LNCaP clone FGC (cell line): ENCODE data around the gene SAA2.

Experiments
- DNase-seq: peaks from one replicate; pipeline ENCODE4 v3.0.0-alpha.2; 2011; ENCODE audit warnings: low read depth
- H3K4me3 ChIP-seq: 2 replicates; pipeline ENCODE4 v1.5.1; 2011; ENCODE audit warnings: mild to moderate bottlenecking, low read depth, low read length, control low read depth
- TF ChIP-seq, protein P1 (sequence below): IDR thresholded peaks from 2 replicates; pipeline ENCODE4 v1.5.1; 2012; ENCODE audit warnings: mild to moderate bottlenecking; ENCODE audit not compliant: control insufficient read depth, insufficient read depth; ENCODE audit errors: extremely low read depth

SAA2 gene

DNA sequence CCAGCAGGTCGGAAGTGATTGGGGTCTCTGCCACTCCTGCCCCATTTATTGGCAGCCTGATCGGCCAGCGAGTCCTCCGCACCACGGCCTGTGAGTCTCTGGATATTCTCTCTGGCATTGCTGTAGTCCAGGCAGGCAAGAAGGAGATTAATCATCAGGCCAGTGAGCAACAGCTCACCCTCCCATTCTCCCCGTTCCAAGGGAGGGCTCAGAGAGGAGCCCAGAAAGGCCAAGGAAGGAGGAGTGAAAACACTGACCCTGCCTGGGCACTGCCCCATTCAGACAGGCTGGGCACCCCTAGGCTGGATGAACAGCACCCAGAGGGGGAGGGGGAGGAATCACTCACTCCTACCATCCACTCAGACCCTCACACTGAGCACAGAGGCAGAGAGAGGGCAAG lies 3.1 kb downstream of the SAA2 start:
- TF ChIP-seq, protein P1, sequence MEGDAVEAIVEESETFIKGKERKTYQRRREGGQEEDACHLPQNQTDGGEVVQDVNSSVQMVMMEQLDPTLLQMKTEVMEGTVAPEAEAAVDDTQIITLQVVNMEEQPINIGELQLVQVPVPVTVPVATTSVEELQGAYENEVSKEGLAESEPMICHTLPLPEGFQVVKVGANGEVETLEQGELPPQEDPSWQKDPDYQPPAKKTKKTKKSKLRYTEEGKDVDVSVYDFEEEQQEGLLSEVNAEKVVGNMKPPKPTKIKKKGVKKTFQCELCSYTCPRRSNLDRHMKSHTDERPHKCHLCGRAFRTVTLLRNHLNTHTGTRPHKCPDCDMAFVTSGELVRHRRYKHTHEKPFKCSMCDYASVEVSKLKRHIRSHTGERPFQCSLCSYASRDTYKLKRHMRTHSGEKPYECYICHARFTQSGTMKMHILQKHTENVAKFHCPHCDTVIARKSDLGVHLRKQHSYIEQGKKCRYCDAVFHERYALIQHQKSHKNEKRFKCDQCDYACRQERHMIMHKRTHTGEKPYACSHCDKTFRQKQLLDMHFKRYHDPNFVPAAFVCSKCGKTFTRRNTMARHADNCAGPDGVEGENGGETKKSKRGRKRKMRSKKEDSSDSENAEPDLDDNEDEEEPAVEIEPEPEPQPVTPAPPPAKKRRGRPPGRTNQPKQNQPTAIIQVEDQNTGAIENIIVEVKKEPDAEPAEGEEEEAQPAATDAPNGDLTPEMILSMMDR: no peak
- H3K4me3 ChIP-seq: no peak overlapping the region
- DNase-seq: no peak

DNA sequence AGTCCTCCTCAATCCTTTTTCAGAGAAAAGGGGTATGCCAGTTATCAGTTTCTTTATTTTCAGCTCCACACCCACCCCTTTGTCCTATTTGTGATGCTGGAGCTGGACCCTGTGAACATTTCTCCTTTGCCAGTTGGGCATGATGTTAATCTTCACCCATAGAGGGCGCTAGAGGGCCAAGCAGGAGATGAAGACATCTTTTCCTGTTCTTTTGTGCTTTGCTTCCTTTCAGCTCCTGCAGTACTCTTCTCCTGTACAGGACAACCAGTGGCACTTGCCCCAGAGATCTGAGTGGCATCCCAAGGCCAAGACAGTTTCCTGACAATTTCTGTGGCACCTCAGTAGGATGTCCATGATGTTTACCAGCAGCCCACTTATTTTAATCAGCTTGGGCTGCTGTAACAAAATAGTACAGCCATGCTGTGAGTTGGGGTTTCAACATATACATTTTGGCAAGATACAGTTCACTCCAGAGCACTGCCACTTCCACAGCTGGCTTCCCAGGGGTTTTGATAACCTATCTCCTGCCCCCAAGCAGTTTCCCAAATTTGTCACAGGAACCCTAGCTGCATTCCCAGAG lies 4.6 kb downstream of the SAA2 start:
- H3K4me3 ChIP-seq: no peak overlapping the region
- DNase-seq: peak; percentile 43
- TF ChIP-seq, protein P1: peak; percentile 73

DNA sequence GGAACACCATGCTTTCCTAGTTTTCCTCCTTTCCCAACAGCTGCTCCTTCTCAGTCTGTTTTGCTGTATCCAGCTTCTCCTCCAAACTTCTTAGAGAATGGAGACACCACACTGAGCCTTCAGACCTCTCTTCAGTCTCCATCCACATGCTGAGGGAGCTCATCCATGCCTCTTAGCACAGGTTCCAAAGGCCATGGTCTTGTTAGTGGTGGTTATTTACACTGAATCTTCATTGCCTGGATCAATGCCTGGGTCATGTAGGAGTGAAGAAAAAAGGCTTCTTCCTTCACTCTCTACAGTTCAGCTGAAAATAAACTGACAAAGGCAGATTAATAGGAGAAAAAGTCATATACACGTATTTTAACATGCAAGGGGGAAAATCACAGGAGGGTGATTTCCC lies 8.8 kb downstream of the SAA2 start:
- TF ChIP-seq, protein P1: no peak
- H3K4me3 ChIP-seq: no peak overlapping the region
- no peak for DNase-seq

DNA sequence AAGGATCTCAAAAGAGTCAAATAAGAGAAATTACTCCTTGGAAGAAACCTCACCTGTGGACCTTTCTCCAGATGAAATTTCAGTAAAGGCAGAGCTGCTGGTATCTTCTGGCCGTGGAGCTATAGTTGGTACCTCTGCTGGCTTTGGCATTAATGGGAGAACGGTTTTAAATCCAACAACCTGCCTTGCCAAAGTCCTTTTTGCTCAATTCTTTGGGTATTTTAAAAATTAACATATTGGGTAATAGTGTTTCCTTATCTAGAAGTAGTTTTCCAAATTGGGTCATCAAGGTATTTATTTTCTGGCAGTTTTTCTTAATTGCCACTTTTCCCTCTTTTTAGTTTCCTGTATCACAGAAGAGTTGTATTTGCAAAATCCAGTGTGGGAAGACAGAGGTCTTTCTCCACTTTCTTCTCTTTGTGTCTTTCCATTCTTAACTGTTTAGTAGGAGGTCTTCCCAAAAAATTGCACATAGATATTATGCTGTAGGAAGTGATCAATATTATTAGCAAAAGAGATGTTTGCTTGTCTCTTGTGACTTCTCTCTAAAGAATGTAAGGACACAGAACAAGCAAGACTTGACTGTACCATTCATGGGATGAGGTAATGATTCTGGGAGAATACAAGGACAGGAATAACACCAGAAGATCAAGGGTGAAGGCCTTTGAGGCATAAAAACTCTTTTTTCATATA lies 11.7 kb downstream of the SAA2 start, which contains the start of gene SAA4:
Gene SAA4, minus strand, starts transcription at position 139 of the 693 bp plus-strand sequence. CDS start 876 bp downstream, outside the sequence.
- no peak for DNase-seq
- TF ChIP-seq, protein P1: no peak
- H3K4me3 ChIP-seq: no peak within 1 kb of the TSS

DNA sequence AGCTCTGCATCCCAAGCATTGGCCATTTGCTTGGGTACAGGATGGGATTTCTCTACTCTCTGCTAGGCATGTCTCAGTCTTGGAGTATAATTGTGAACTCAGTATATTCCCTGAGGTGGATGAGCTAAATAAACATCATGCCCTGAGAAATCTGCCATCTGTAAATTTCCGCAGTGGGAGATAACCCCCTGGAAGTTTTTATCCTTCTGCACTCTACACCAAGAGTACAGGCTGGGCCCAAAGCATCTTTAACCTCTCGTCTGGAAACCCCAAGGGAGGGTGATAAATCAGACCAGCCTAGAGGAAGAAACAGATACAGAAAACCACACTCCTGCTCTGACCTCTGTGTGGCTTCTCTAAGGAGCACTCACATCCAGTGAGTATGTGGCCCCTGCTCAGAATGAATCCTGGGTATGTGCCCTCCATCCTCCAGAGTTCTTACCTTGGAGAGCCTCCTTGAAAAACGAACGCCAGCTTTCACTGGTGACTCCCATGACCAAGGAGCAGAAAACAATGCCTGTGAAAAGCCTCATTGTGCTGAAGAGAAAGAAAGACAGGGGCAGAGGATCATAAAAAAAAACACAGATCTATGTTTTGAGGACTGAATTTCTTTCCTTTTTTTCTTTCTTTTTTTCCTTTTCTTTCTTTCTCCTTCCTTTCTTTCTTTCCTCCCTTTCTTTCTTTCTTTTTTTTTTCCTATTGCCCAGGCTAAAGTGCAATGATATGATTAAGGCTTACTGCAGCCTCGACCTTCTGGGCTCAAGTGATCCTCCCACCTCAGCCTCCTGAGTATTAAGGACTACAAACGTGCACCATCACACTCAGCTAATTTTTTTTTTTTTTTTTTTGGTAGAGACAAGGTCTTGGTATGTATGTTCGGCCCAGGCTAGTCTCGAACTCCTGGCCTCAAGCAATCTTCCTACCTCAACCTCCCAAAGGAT lies 12.8 kb downstream of the SAA2 start:
- DNase-seq: no peak

DNA sequence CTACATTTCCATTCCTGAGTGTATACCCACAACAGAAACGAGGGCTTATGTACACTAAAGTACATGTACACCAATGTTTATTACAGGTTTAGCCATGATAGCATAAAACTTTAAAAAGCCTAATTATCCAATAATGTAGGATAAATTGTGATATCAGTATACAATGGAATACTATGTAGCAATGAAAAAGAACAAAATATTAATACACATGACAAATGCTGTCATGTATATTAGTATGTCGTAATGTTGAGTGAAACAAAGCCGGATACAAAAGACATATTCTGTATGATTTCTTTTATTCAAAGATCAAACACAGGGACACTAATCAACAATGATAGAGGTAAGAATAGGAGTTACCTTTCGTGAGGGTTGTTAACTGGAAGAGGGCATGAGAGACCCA lies 14.6 kb downstream of the SAA2 start:
- TF ChIP-seq, protein P1: no peak
- no peak overlapping the region for H3K4me3 ChIP-seq
- DNase-seq: no peak

More for the DNA sequence above, 12.8 kb downstream of the SAA2 start:
- H3K4me3 ChIP-seq: no peak overlapping the region
- TF ChIP-seq, protein P1: no peak
